HepG2 (cell line): ENCODE measurements around the gene SNRNP35. TPM values are rescaled to one million over a fixed set of nuclear protein-coding genes. Genes with fewer than 3 reads are reported as not detected.

Source experiments
- BORCS8-MEF2B ChIP-seq: sonication (generic); formaldehyde crosslinking; IDR thresholded peaks from 2 replicates; pipeline ENCODE4 v1.8.0; 2022; ENCODE audit warnings: mild to moderate bottlenecking, missing genetic modification reagents
- BRCA1 ChIP-seq: sonication (generic); formaldehyde crosslinking; IDR thresholded peaks from 2 replicates; pipeline ENCODE4 v1.4.0; 2020; ENCODE audit warnings: missing genetic modification reagents
- EEA1 ChIP-seq: sonication (generic); formaldehyde crosslinking; IDR thresholded peaks from 2 replicates; pipeline ENCODE4 v1.5.1; 2020; ENCODE audit warnings: mild to moderate bottlenecking, missing genetic modification reagents, borderline replicate concordance
- GMEB1 ChIP-seq: sonication (generic); formaldehyde crosslinking; IDR thresholded peaks from 2 replicates; pipeline ENCODE4 v1.5.1; 2020; ENCODE audit warnings: missing genetic modification reagents, mild to moderate bottlenecking, borderline replicate concordance
- HNRNPH1 ChIP-seq: fragments of 200-400 bp; formaldehyde crosslinking; optimal IDR thresholded peaks from 2 replicates; pipeline ENCODE3; 2017; ENCODE audit warnings: mild to moderate bottlenecking, low read depth, low read length
- IRF9 ChIP-seq: sonication (generic); formaldehyde crosslinking; IDR thresholded peaks from 2 replicates; pipeline ENCODE4 v1.8.0; 2022; ENCODE audit warnings: missing genetic modification reagents, mild to moderate bottlenecking, borderline replicate concordance
- KLF15 ChIP-seq: sonication (generic); formaldehyde crosslinking; IDR thresholded peaks from 2 replicates; pipeline ENCODE4 v1.8.1; 2023; ENCODE audit warnings: borderline replicate concordance, mild to moderate bottlenecking, inconsistent platforms, missing genetic modification reagents, mixed read lengths
- NCOA1 ChIP-seq: sonication (generic); formaldehyde crosslinking; IDR thresholded peaks from 2 replicates; pipeline ENCODE4 v1.9.0; 2021; ENCODE audit warnings: missing genetic modification reagents
- NKX3-1 ChIP-seq: sonication (generic); formaldehyde crosslinking; IDR thresholded peaks from 2 replicates; pipeline ENCODE4 v1.5.0; 2020; ENCODE audit warnings: missing genetic modification reagents
- SOX13 ChIP-seq, 3 experiments: fragments of 450-650 bp in 1 of 3; sonication (generic) in 1 of 3; formaldehyde crosslinking in 1 of 3; IDR thresholded peaks in 2 of 3; conservative IDR thresholded peaks in 1 of 3; 2 replicates each; pipeline versions ENCODE4 v1.5.0 to v1.6.1; 2016 to 2020; ENCODE audit warnings: antibody characterized with exemption in 1 of 3, mild to moderate bottlenecking in 1 of 3, missing compliant biosample characterization in 1 of 3, missing genetic modification reagents in 1 of 3, moderate library complexity in 1 of 3
- STAG1 ChIP-seq: sonication (generic); formaldehyde crosslinking; IDR thresholded peaks from 2 replicates; pipeline ENCODE4 v1.4.0; 2020; ENCODE audit warnings: missing genetic modification reagents
- TARDBP ChIP-seq: sonication (generic); formaldehyde crosslinking; IDR thresholded peaks from 2 replicates; pipeline ENCODE4 v1.8.0; 2022; ENCODE audit warnings: mild to moderate bottlenecking, missing genetic modification reagents
- THRA ChIP-seq: sonication (generic); formaldehyde crosslinking; IDR thresholded peaks from 2 replicates; pipeline ENCODE4 v1.4.0; 2020; ENCODE audit warnings: missing genetic modification reagents, borderline replicate concordance
- YEATS2 ChIP-seq: sonication (generic); formaldehyde crosslinking; IDR thresholded peaks from 2 replicates; pipeline ENCODE4 v1.4.0; 2020; ENCODE audit warnings: missing genetic modification reagents, borderline replicate concordance
- ZBTB38 ChIP-seq: sonication (generic); formaldehyde crosslinking; IDR thresholded peaks from 2 replicates; pipeline ENCODE4 v1.5.1; 2020; ENCODE audit warnings: mild to moderate bottlenecking, missing genetic modification reagents
- ZFP36 ChIP-seq: fragments of 150-350 bp; IDR thresholded peaks from 2 replicates; pipeline ENCODE4 v1.6.1; 2018; ENCODE audit warnings: borderline replicate concordance, low read length, low read depth; ENCODE audit not compliant: partially characterized antibody
- ZFX ChIP-seq: sonication (generic); formaldehyde crosslinking; IDR thresholded peaks from 2 replicates; pipeline ENCODE4 v1.4.0; 2020; ENCODE audit warnings: mild to moderate bottlenecking, low read depth, missing genetic modification reagents, moderate library complexity
- ZNF24 ChIP-seq: fragments of 450-650 bp; IDR thresholded peaks from 2 replicates; pipeline ENCODE4 v1.6.1; 2017; ENCODE audit warnings: antibody characterized with exemption, mild to moderate bottlenecking
- ZNF430 ChIP-seq: sonication (generic); formaldehyde crosslinking; IDR thresholded peaks from 2 replicates; pipeline ENCODE4 v1.9.0; 2021; ENCODE audit warnings: mild to moderate bottlenecking, missing genetic modification reagents
- ZNF552 ChIP-seq: sonication (generic); formaldehyde crosslinking; IDR thresholded peaks from 2 replicates; pipeline ENCODE4 v1.9.0; 2022; ENCODE audit warnings: missing genetic modification reagents, mild to moderate bottlenecking, borderline replicate concordance
- ZXDC ChIP-seq: sonication (generic); formaldehyde crosslinking; IDR thresholded peaks from 2 replicates; pipeline ENCODE4 v1.5.0; 2020; ENCODE audit warnings: mild to moderate bottlenecking, missing genetic modification reagents
- polyA plus RNA-seq, 8 experiments: library from polyadenylated mRNA; depleted of rRNA in 3 of 8; stranded (reverse) in 7 of 8; unstranded in 1 of 8; fragments of >200 nt; fragmentation: Illumina TruSeq in 4 of 8; extraction: Trizol in 4 of 8; gene quantifications; 2 replicates each; pipeline versions ENCODE4 v1.2.1 to v1.2.3, GENCODE V29; 2011 to 2016; ENCODE audit warnings: low read depth in 4 of 8, missing spikeins in 1 of 8, mixed read lengths in 1 of 8; ENCODE audit not compliant: insufficient read depth in 1 of 8
- total RNA-seq, 5 experiments: library from RNA; depleted of rRNA; stranded (reverse); fragments of >200 nt; fragmentation: Illumina TruSeq; extraction: Trizol; gene quantifications; 2 replicates each; pipeline ENCODE4 v1.2.3, GENCODE V29; 2016; ENCODE audit warnings: low read depth in 1 of 5

The SNRNP35 gene
- total and polyA plus RNA-seq, 2 of the 13 experiments (the other 11 are each of a cell fraction or from before 2014, with no cell fraction given): 11.3 to 22.6 TPM

- TF ChIP-seq GMEB1 (CRISPR knock-in tag) (peak; percentile 42; the same call in 1 of the 2 replicates), THRA (peak; percentile 78; the same call in 1 of the 2 replicates), TARDBP (CRISPR knock-in tag) (peak; percentile 92; the same call in 1 of the 2 replicates), KLF15 (CRISPR knock-in tag) (no peak), ZXDC (CRISPR knock-in tag) (peak; percentile 81; the same call in 1 of the 2 replicates), BORCS8-MEF2B (CRISPR knock-in tag) (peak; percentile 70; the same call in 1 of the 2 replicates), IRF9 (peak; percentile 92; the same call in 1 of the 2 replicates), BRCA1 (peak; percentile 76; the same call in 1 of the 2 replicates), NKX3-1 (CRISPR knock-in tag) (peak; percentile 72; the same call in 1 of the 2 replicates), EEA1 (CRISPR knock-in tag) (no peak), ZFX (no peak), ZNF552 (CRISPR knock-in tag) (0 out of 2 replicates have a peak, but pooled peaks have one; percentile 24), ZNF24 (no peak), ZNF430 (CRISPR knock-in tag) (peak; percentile 69; the same call in 1 of the 2 replicates), HNRNPH1 (no peak), YEATS2 (CRISPR knock-in tag) (peak; percentile 55; the same call in 1 of the 2 replicates), NCOA1 (CRISPR knock-in tag) (no peak), ZFP36 (no peak), ZBTB38 (peak; percentile 97), SOX13 (IDR thresholded peaks at IDR 0.05) (no peak), SOX13 (CRISPR knock-in tag; conservative IDR thresholded peaks at IDR 0.05 in 1 of 2, IDR thresholded peaks at IDR 0.05 in 1 of 2) (peak in 1 of 2 experiments; percentile 79; a peak in 2 of 4 replicates), STAG1 (CRISPR knock-in tag) (peak; percentile 38; the same call in 1 of the 2 replicates)
Measured at GRCh38 chr12:123472438-123472849, 14.5 kb downstream of the SNRNP35 start (continued).
